ENCODE results near the gene CD164L2. TPM values are rescaled to one million over a fixed set of nuclear protein-coding genes. Genes with fewer than 3 reads are reported as not detected.

The CD164L2 gene
- total RNA-seq, 2 donors from 2014 or later = 1.6 to 1.8 TPM

- no peaks in the 10 kb centered on the region for H3K9me3 Mint-ChIP-seq
- peaks cover 28% of the 10 kb centered on the region for H3K36me3 ChIP-seq (ENCODE audit: control insufficient read depth, insufficient read depth, low read length)
- H3K27me3 ChIP-seq (ENCODE audit: control insufficient read depth, insufficient read depth, low read length, poor library complexity, severe bottlenecking) = no peaks in the 10 kb centered on the region
- peak overlapping the region; percentile 93 for H3K27ac ChIP-seq (ENCODE audit: low read depth, low read length)
- H3K27ac Mint-ChIP-seq = peak overlapping the region; percentile 98
- no peak for DNase-seq
- H3K4me3 ChIP-seq (ENCODE audit: low read length) = no peak overlapping the region
- peaks cover 46% of the 10 kb centered on the region for H3K4me1 Mint-ChIP-seq
- peak overlapping the region; percentile 2 for H3K9ac ChIP-seq (ENCODE audit: extremely low read depth, low read length, poor library complexity, severe bottlenecking)
- WGBS, 2 experiments (ENCODE audit: insufficient coverage in 1 of 2, insufficient read length in 1 of 2) = 50 to 77% methylated on average over 2 of the region's 2 CpGs
- H3K27me3 Mint-ChIP-seq (ENCODE audit: insufficient read depth) = no peaks in the 10 kb centered on the region
- H3K36me3 Mint-ChIP-seq (ENCODE audit: low read depth) = peaks cover 18% of the 10 kb centered on the region
- H3K9me3 ChIP-seq (ENCODE audit: control insufficient read depth, low read length) = no peaks in the 10 kb centered on the region
- peaks cover 24% of the 10 kb centered on the region for H3K4me1 ChIP-seq (ENCODE audit: control insufficient read depth, insufficient read depth, low read length)
- TF ChIP-seq CTCF (conservative IDR thresholded peaks at IDR 0.05) = no peak
- H3K4me3 Mint-ChIP-seq = no peak overlapping the region
Measured at GRCh38 chr1:27427816-27428315, 44.7 kb upstream of the CD164L2 start.

- Mint-ChIP-seq H3K4me3 (no peak overlapping the region), H3K4me1 (peaks cover 46% of the 10 kb centered on the region), H3K27ac (peak overlapping the region; percentile 98), H3K36me3 (ENCODE audit: low read depth) (peaks cover 21% of the 10 kb centered on the region), H3K9me3 (no peaks in the 10 kb centered on the region), H3K27me3 (ENCODE audit: insufficient read depth) (no peaks in the 10 kb centered on the region)
- H3K36me3 ChIP-seq (ENCODE audit: control insufficient read depth, insufficient read depth, low read length) = peaks cover 28% of the 10 kb centered on the region
- TF ChIP-seq CTCF (conservative IDR thresholded peaks at IDR 0.05) = no peak
- peaks cover 24% of the 10 kb centered on the region for H3K4me1 ChIP-seq (ENCODE audit: control insufficient read depth, insufficient read depth, low read length)
- peak overlapping the region; percentile 2 for H3K9ac ChIP-seq (ENCODE audit: extremely low read depth, low read length, poor library complexity, severe bottlenecking)
- peak overlapping the region; percentile 93 for H3K27ac ChIP-seq (ENCODE audit: low read depth, low read length)
- H3K4me3 ChIP-seq (ENCODE audit: low read length) = no peak overlapping the region
- no peaks in the 10 kb centered on the region for H3K27me3 ChIP-seq (ENCODE audit: control insufficient read depth, insufficient read depth, low read length, poor library complexity, severe bottlenecking)
- DNase-seq = no peak
- 89 to 97% methylated on average over 2 of the region's 2 CpGs for WGBS, 2 experiments (ENCODE audit: insufficient coverage in 1 of 2, insufficient read length in 1 of 2)
- no peaks in the 10 kb centered on the region for H3K9me3 ChIP-seq (ENCODE audit: control insufficient read depth, low read length)
Measured at GRCh38 chr1:27427329-27427728, 44.2 kb upstream of the CD164L2 start.

GRCh38 chr1:27423709-27424108, 40.6 kb upstream of the CD164L2 start:
- peaks cover 28% of the 10 kb centered on the region for H3K36me3 ChIP-seq (ENCODE audit: control insufficient read depth, insufficient read depth, low read length)
- H3K4me1 ChIP-seq (ENCODE audit: control insufficient read depth, insufficient read depth, low read length) = peaks cover 17% of the 10 kb centered on the region
- Mint-ChIP-seq H3K27me3 (ENCODE audit: insufficient read depth) (no peaks in the 10 kb centered on the region), H3K4me3 (no peak overlapping the region), H3K9me3 (no peaks in the 10 kb centered on the region), H3K27ac (no peak overlapping the region), H3K36me3 (ENCODE audit: low read depth) (peaks cover 24% of the 10 kb centered on the region), H3K4me1 (peaks cover 30% of the 10 kb centered on the region)
- H3K4me3 ChIP-seq (ENCODE audit: low read length) = no peak overlapping the region
- 96 to 98% methylated on average over 4 of the region's 4 CpGs for WGBS, 2 experiments (ENCODE audit: insufficient coverage in 1 of 2, insufficient read length in 1 of 2)
- no peak overlapping the region for H3K9ac ChIP-seq (ENCODE audit: extremely low read depth, low read length, poor library complexity, severe bottlenecking)
- DNase-seq = no peak
- H3K9me3 ChIP-seq (ENCODE audit: control insufficient read depth, low read length) = no peaks in the 10 kb centered on the region
- no peaks in the 10 kb centered on the region for H3K27me3 ChIP-seq (ENCODE audit: control insufficient read depth, insufficient read depth, low read length, poor library complexity, severe bottlenecking)
- no peak for TF ChIP-seq CTCF (conservative IDR thresholded peaks at IDR 0.05)
- H3K27ac ChIP-seq (ENCODE audit: low read depth, low read length) = no peak overlapping the region

Measured in endodermal cell (in vitro differentiated cells).